HFFc6 (cell line): ENCODE results near the gene GAS7. TPM values are rescaled to one million over a fixed set of nuclear protein-coding genes. Genes with fewer than 3 reads are reported as not detected.
A peak's percentile ranks its signal among the peaks of the same experiment; 100 is the strongest.

Source experiments
- DNase-seq: peaks from one replicate; pipeline ENCODE4 v3.0.0-alpha.2; 2018
- H3K27ac Mint-ChIP-seq: 2 replicates; pipeline ENCODE4 v1.8.0; 2020; ENCODE audit warnings: mild to moderate bottlenecking, mixed read lengths
- H3K27me3 Mint-ChIP-seq: 2 replicates; pipeline ENCODE4 v1.8.0; 2021; ENCODE audit warnings: mild to moderate bottlenecking, moderate library complexity, mixed read lengths; ENCODE audit not compliant: insufficient read depth
- H3K36me3 Mint-ChIP-seq: 2 replicates; pipeline ENCODE4 v1.8.0; 2021; ENCODE audit warnings: low read depth, mixed read lengths
- H3K4me1 Mint-ChIP-seq: 2 replicates; pipeline ENCODE4 v1.8.0; 2020; ENCODE audit warnings: low read depth, mixed read lengths
- H3K4me3 Mint-ChIP-seq: 2 replicates; pipeline ENCODE4 v1.8.0; 2020; ENCODE audit warnings: mild to moderate bottlenecking, moderate library complexity, mixed read lengths
- H3K9me3 Mint-ChIP-seq: 2 replicates; pipeline ENCODE4 v1.8.0; 2020; ENCODE audit warnings: mild to moderate bottlenecking, mixed read lengths
- CTCF ChIP-seq: fragments of 200-600 bp; sonication (generic); IDR thresholded peaks from 2 replicates; pipeline ENCODE4 v1.5.0; 2021; ENCODE audit warnings: antibody characterized with exemption, mild to moderate bottlenecking
- total RNA-seq, 6 experiments: library from RNA; stranded (reverse); fragmentation: NEBNext Ultra II Directional; extraction: Animal tissue kit (Norgen Biotek cat#: 25700); gene quantifications; 2 replicates in 1 of 6; 3 replicates in 5 of 6; pipeline ENCODE4 v1.2.3, GENCODE V29; 2021

Gene GAS7
- total RNA-seq, 6 experiments from 2014 or later: 1.4 to 7.4 (median 3.1) TPM

- H3K4me1 Mint-ChIP-seq: peaks cover 8% of the 10 kb centered on the region; the same call in 1 of the 2 replicates
- no peak for TF ChIP-seq CTCF
- H3K36me3 Mint-ChIP-seq: no peaks in the 10 kb centered on the region
- H3K27me3 Mint-ChIP-seq: peaks cover 12% of the 10 kb centered on the region
- H3K9me3 Mint-ChIP-seq: no peaks in the 10 kb centered on the region; the same call in 1 of the 2 replicates
- H3K4me3 Mint-ChIP-seq: no peak overlapping the region
- no peak overlapping the region for H3K27ac Mint-ChIP-seq
- DNase-seq: no peak
These were observed 291.8 kb downstream of the GAS7 start for GRCh38 chr17:9906616-9907015.

- peak; percentile 77 for TF ChIP-seq CTCF
- H3K4me1 Mint-ChIP-seq: peaks cover 14% of the 10 kb centered on the region; the same call in 1 of the 2 replicates
- H3K36me3 Mint-ChIP-seq: no peaks in the 10 kb centered on the region
- peak; percentile 22 for DNase-seq
- peaks cover 8% of the 10 kb centered on the region for H3K27me3 Mint-ChIP-seq
- no peak overlapping the region for H3K4me3 Mint-ChIP-seq
- no peak overlapping the region for H3K27ac Mint-ChIP-seq
- H3K9me3 Mint-ChIP-seq: no peaks in the 10 kb centered on the region; the same call in 1 of the 2 replicates
These were observed 292.5 kb downstream of the GAS7 start for GRCh38 chr17:9905902-9906301.

GRCh38 chr17:9905078-9905415 is 293.4 kb downstream of the GAS7 start, which contains the start of gene RCVRN:
RCVRN (minus strand) TSS chr17:9905271; CDS start chr17:9905180, 91 bp downstream.
- no peak for DNase-seq
- H3K27ac Mint-ChIP-seq: no peak within 1 kb of the TSS
- H3K9me3 Mint-ChIP-seq: no peaks in the 10 kb centered on the region; the same call in 1 of the 2 replicates
- no peak for TF ChIP-seq CTCF
- H3K27me3 Mint-ChIP-seq: peaks cover 8% of the 10 kb centered on the region
- no peak within 1 kb of the TSS for H3K4me3 Mint-ChIP-seq
- H3K36me3 Mint-ChIP-seq: no peaks in the 10 kb centered on the region
- H3K4me1 Mint-ChIP-seq: peaks cover 23% of the 10 kb centered on the region; the same call in 1 of the 2 replicates

- Mint-ChIP-seq H3K27ac (no peak overlapping the region), H3K4me3 (no peak overlapping the region), H3K9me3 (no peaks in the 10 kb centered on the region; the same call in 1 of the 2 replicates), H3K4me1 (peaks cover 28% of the 10 kb centered on the region; the same call in 1 of the 2 replicates), H3K36me3 (no peaks in the 10 kb centered on the region), H3K27me3 (peaks cover 8% of the 10 kb centered on the region)
- DNase-seq: no peak
- no peak for TF ChIP-seq CTCF
These were observed 293.9 kb downstream of the GAS7 start for GRCh38 chr17:9904277-9905077.

GRCh38 chr17:9902120-9902519 is 296.3 kb downstream of the GAS7 start:
- Mint-ChIP-seq H3K4me1 (peaks cover 28% of the 10 kb centered on the region; the same call in 1 of the 2 replicates), H3K9me3 (no peaks in the 10 kb centered on the region; the same call in 1 of the 2 replicates)

More at GRCh38 chr17:9902120-9902519, 296.3 kb downstream of the GAS7 start:
- no peak for TF ChIP-seq CTCF
- Mint-ChIP-seq H3K27me3 (peaks cover 8% of the 10 kb centered on the region), H3K27ac (no peak overlapping the region; the same call in 1 of the 2 replicates), H3K36me3 (no peaks in the 10 kb centered on the region), H3K4me3 (no peak overlapping the region)
- DNase-seq: no peak
